Activated CD8-positive, alpha-beta memory T cell treated with anti-CD3 and anti-CD28 coated beads for 1 hour (primary cell): ENCODE results near the gene SSTR3.

Experiments used
- DNase-seq, 2 donors: peaks; one replicate each; pipeline ENCODE4 v3.0.0-alpha.2; 2020; ENCODE audit warnings: low read depth in 1 of 2; ENCODE audit errors: extremely low read depth in 1 of 2

Gene SSTR3

GRCh38 chr22:37154925-37155712 is 57.2 kb downstream of the SSTR3 start:
- DNase-seq = no peak
